Activated B cell treated with CpG ODN at 0.5 μM for 24 hours (primary cell): Measurements from ENCODE around the gene GSK3B. TPM values are rescaled to one million over a fixed set of nuclear protein-coding genes. Genes with fewer than 3 reads are reported as not detected.
A peak's percentile ranks its signal among the peaks of the same experiment; 100 is the strongest.
"Not testable (repeated sequence)": the region's sequence is repeated elsewhere in the genome, so short reads cannot be mapped to it uniquely, and the experiment has no call there.

Experiments
- ATAC-seq: fragments of 200-7000 bp; cut with Tn5 transposase; one replicate; pipeline ENCODE4 v1.10.0; 2021; ENCODE audit warnings: low read depth, mild to moderate bottlenecking, moderate library complexity
- CTCF ChIA-PET: fragments of 350-600 bp; sonication (Branson Sonifier 250); formaldehyde crosslinking; loops from one replicate; lab custom pipeline; 2021; ENCODE audit warnings: antibody characterized with exemption; lab: Charles Lee
- POLR2A ChIA-PET: fragments of 350-600 bp; sonication (Branson Sonifier 250); formaldehyde crosslinking; loops from one replicate; lab custom pipeline; 2021; ENCODE audit warnings: antibody characterized with exemption; lab: Charles Lee
- DNase-seq: peaks from one replicate; pipeline ENCODE4 v3.0.0; 2022
- H3K27ac Mint-ChIP-seq: one replicate; pipeline ENCODE4 v1.8.0; 2020; ENCODE audit warnings: mixed read lengths
- H3K27me3 Mint-ChIP-seq: one replicate; pipeline ENCODE4 v1.8.0; 2021; ENCODE audit warnings: mixed read lengths
- H3K36me3 Mint-ChIP-seq: one replicate; pipeline ENCODE4 v1.8.0; 2021; ENCODE audit warnings: low read depth, mixed read lengths
- H3K4me1 Mint-ChIP-seq: one replicate; pipeline ENCODE4 v1.8.0; 2021; ENCODE audit warnings: mixed read lengths
- H3K4me3 Mint-ChIP-seq: one replicate; pipeline ENCODE4 v1.8.0; 2020; ENCODE audit warnings: mild to moderate bottlenecking, mixed read lengths
- H3K9me3 Mint-ChIP-seq: one replicate; pipeline ENCODE4 v1.8.0; 2020; ENCODE audit warnings: mixed read lengths
- intact Hi-C: fragments of 100-400 bp; cut with micrococcal nuclease; formaldehyde crosslinking; loops from one replicate; pipeline ENCODE4 v1.15.1; 2024
- total RNA-seq: library from RNA; stranded (reverse); gene quantifications from 2 replicates; pipeline ENCODE4 v1.2.3, GENCODE V29; 2022
- TF ChIP-seq, protein P1 (sequence below): fragments of 200-600 bp; IDR thresholded peaks from one replicate; pipeline ENCODE4 v1.8.0; 2022; ENCODE audit warnings: antibody characterized with exemption, mild to moderate bottlenecking

The GSK3B gene
- total RNA-seq, 1 donor from 2014 or later, result 35.4 TPM

DNA sequence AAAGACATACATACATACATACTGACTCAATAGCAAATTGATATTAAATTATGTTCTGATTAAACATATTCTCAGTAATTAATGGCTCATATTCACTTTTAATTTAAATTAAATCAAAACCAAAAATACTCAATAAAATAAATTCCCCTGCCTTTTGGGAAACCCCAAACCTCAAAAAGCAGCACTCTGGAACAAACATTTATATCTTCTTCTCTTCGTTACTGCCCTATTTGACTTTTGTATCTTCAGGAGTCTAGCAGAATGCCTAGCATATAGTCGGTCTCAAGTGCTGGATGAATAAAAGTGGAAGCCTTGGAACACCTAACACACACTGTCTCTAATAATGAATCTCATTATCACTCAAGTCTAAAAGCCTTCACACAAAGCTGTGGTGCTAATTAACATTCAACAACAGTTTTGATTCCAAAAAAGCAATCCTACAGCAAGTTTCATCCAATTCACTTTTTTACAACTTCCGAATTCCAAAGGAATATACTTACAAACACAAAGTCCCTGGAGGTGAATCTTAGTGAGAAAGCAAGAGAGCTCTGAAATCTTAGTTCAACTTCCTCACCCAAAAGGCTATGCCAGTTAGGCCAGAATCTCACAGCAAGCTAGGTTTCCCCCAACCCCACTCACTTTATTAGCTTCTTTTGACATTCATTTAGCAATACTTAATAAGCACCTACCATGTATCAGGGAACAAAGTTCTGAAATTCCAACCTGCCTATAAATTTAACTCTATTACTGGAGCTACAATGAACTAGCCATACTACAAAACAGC is 35.0 kb downstream of the GSK3B start:
- TF ChIP-seq, protein P1, sequence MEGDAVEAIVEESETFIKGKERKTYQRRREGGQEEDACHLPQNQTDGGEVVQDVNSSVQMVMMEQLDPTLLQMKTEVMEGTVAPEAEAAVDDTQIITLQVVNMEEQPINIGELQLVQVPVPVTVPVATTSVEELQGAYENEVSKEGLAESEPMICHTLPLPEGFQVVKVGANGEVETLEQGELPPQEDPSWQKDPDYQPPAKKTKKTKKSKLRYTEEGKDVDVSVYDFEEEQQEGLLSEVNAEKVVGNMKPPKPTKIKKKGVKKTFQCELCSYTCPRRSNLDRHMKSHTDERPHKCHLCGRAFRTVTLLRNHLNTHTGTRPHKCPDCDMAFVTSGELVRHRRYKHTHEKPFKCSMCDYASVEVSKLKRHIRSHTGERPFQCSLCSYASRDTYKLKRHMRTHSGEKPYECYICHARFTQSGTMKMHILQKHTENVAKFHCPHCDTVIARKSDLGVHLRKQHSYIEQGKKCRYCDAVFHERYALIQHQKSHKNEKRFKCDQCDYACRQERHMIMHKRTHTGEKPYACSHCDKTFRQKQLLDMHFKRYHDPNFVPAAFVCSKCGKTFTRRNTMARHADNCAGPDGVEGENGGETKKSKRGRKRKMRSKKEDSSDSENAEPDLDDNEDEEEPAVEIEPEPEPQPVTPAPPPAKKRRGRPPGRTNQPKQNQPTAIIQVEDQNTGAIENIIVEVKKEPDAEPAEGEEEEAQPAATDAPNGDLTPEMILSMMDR, result no peak
- POLR2A ChIA-PET, result interaction anchor here (3.2 kb wide), 1 partner anchor 36 kb away, joined by 16 read pairs; the partner anchor contains the start of gene GSK3B
- Mint-ChIP-seq H3K9me3 (peaks cover under 1% of the 10 kb centered on the region), H3K4me3 (peak overlapping the region; percentile 41), H3K27ac (peak overlapping the region; percentile 51), H3K27me3 (no peaks in the 10 kb centered on the region), H3K36me3 (no peaks in the 10 kb centered on the region), H3K4me1 (peaks cover 46% of the 10 kb centered on the region)
- intact Hi-C loops, result loop anchor here (2.0 kb wide), 1 partner anchor 36 kb away; the partner anchor contains the start of gene GSK3B
- ATAC-seq (no peak), DNase-seq (no peak)
- CTCF ChIA-PET, result interaction anchor here (0.6 to 1.2 kb wide), 3 partner anchors 41 to 89 kb away, joined by 3 read pairs; no protein-coding TSS in a partner anchor

DNA sequence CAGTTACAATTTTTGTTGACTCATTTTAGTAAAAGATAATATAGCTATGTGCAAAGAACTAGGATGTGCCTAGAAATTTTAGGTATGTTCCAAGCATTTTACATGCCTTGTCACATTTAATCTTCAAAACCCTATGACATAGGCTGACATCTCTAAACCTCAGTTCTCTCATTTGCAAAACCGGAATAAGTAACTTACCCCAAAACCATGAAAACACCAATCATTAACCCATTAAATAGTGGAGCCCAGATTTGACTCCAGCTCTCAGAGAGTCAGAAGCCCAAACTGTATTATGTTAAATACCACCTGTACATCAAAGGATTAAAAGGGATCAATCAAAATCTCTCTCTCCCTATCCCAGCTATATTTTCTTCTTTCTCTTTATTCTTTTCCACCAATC is 36.6 kb downstream of the GSK3B start:
- no peak overlapping the region for H3K4me3 Mint-ChIP-seq
- CTCF ChIA-PET, result no interaction called here
- TF ChIP-seq, protein P1, result no peak
- H3K4me1 Mint-ChIP-seq, result peaks cover 59% of the 10 kb centered on the region
- ATAC-seq, result no peak
- DNase-seq, result no peak
- intact Hi-C loops, result loop anchor here (2.0 kb wide), 1 partner anchor 37 kb away; the partner anchor contains the start of gene GSK3B
- H3K27ac Mint-ChIP-seq, result no peak overlapping the region
- H3K27me3 Mint-ChIP-seq, result no peaks in the 10 kb centered on the region
- H3K9me3 Mint-ChIP-seq, result peaks cover 3% of the 10 kb centered on the region
- peaks cover 2% of the 10 kb centered on the region for H3K36me3 Mint-ChIP-seq
- POLR2A ChIA-PET, result interaction anchor here (3.2 kb wide), 1 partner anchor 37 kb away, joined by 16 read pairs; the partner anchor contains the start of gene GSK3B

DNA sequence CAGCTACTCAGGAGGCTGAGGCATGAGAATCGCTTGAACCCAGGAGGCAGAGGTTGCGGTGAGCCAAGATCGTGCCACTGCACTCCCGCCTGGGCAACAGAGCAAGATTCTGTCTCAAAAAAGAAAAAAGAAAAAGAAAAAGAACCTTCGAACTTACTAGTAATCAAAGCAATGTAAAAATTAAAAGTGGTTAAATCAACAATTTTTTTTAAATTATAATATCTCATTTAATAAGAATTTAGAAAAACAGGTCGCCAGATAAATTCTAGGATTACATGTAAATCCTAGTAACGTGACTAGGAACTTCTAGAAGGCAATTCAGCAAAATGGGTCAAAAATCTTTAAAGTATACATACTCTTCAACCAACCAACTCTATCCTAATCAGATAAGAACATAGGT is 37.2 kb downstream of the GSK3B start:
- DNase-seq (no peak), ATAC-seq (no peak)
- intact Hi-C loops, result no loop called here
- Mint-ChIP-seq H3K4me1 (peaks cover 61% of the 10 kb centered on the region), H3K4me3 (no peak overlapping the region), H3K36me3 (peaks cover 2% of the 10 kb centered on the region), H3K27me3 (no peaks in the 10 kb centered on the region), H3K27ac (no peak overlapping the region), H3K9me3 (peaks cover 3% of the 10 kb centered on the region)
- TF ChIP-seq, protein P1, result no peak
- POLR2A ChIA-PET, result interaction anchor here (3.2 kb wide), 1 partner anchor 38 kb away, joined by 16 read pairs; the partner anchor contains the start of gene GSK3B
- CTCF ChIA-PET, result no interaction called here

DNA sequence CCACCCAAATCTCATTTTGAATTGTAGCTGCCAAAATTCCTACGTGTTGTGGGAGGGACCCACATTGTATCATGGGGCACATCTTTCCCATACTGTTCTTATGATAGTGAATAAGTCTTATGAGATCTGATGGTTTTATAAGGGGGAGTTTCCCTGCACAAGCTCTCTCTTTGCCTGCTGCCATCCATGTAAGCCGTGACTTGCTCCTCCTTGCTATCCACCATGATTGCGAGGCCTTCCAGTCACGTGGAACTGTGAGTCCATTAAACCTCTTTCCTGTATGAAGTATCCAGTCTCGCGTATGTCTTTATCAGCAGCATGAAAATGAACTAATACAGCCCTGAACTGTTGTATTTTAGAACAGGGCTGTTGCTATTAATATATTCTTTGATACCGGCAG is 40.6 kb downstream of the GSK3B start:
- DNase-seq, H3K27me3 Mint-ChIP-seq, ATAC-seq, H3K36me3 Mint-ChIP-seq, H3K27ac Mint-ChIP-seq, intact Hi-C loops, POLR2A ChIA-PET, H3K4me3 Mint-ChIP-seq, CTCF ChIA-PET, H3K9me3 Mint-ChIP-seq: not testable (repeated sequence)
- H3K4me1 Mint-ChIP-seq, result peaks cover 67% of the 10 kb centered on the region

DNA sequence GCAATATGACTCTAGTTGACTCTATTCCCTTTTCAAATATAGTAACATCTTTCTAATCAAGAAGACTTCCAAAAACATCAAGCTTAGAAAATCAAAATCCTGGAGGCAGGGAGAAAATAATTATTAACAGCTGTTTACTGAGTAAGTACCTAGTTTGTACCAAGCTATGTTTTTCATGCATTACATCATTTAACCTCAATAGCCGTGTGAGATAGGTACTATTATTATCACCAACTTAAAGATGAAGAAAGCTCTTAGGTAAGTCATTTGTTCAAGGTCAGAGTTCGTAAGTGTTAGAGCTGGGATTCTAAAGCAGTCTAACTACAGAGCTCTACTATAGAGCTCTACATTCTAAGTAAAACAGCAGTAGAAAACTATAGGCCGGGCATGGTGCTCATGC is 41.6 kb downstream of the GSK3B start:
- Mint-ChIP-seq H3K27ac (no peak overlapping the region), H3K36me3 (peaks cover 6% of the 10 kb centered on the region), H3K27me3 (no peaks in the 10 kb centered on the region), H3K9me3 (peaks cover 3% of the 10 kb centered on the region), H3K4me3 (peak overlapping the region; percentile 3), H3K4me1 (peaks cover 67% of the 10 kb centered on the region)
- intact Hi-C loops, result loop anchor here (1.0 kb wide), 1 partner anchor 19 kb away; no protein-coding TSS in a partner anchor
- ChIA-PET CTCF (no interaction called here), POLR2A (interaction anchor here (1.5 kb wide), 1 partner anchor 43 kb away, joined by 7 read pairs; no protein-coding TSS in a partner anchor)
- DNase-seq, result no peak
- TF ChIP-seq, protein P1, result no peak
- ATAC-seq, result no peak
